OCI-LY3 (cell line): ENCODE measurements around the gene RAB8B.

Source experiments
- H2AFZ ChIP-seq: fragments of 200-600, 300-600 bp; shearing (Covaris generic); 2 replicates; pipeline ENCODE4 v1.6.0; 2014; ENCODE audit warnings: antibody characterized with exemption, low read depth, low read length
- H3K27ac ChIP-seq: fragments of 200-600, 300-600 bp; sonication (generic); 2 replicates; pipeline ENCODE4 v1.5.1; 2014; ENCODE audit warnings: mild to moderate bottlenecking, low read length, moderate library complexity, mixed read lengths
- H3K27me3 ChIP-seq: fragments of 200-600, 300-600 bp; sonication (generic); 2 replicates; pipeline ENCODE4 v1.6.1; 2014; ENCODE audit warnings: low read depth, low read length, mixed read lengths
- H3K36me3 ChIP-seq: fragments of 200-600, 300-600 bp; sonication (generic); replicated peaks from 2 replicates; pipeline ENCODE3; 2014; ENCODE audit warnings: low read depth, low read length, mixed read lengths
- H3K4me1 ChIP-seq: fragments of 300-600, 200-600 bp; sonication (generic); 2 replicates; pipeline ENCODE4 v1.6.1; 2014; ENCODE audit warnings: low read length, mixed read lengths
- H3K4me2 ChIP-seq: fragments of 200-600, 300-600 bp; sonication (generic); 2 replicates; pipeline ENCODE4 v1.6.1; 2014; ENCODE audit warnings: low read length, mixed read lengths
- H3K4me3 ChIP-seq: fragments of 300-600, 200-600 bp; sonication (generic); 2 replicates; pipeline ENCODE4 v1.5.1; 2014; ENCODE audit warnings: antibody characterized with exemption, mild to moderate bottlenecking, low read length, moderate library complexity
- H3K79me2 ChIP-seq: fragments of 300-600, 200-600 bp; shearing (Covaris generic); 2 replicates; pipeline ENCODE4 v1.6.1; 2014; ENCODE audit warnings: mild to moderate bottlenecking, low read length, mixed read lengths
- H3K9ac ChIP-seq: fragments of 300-600, 200-600 bp; shearing (Covaris generic); 2 replicates; pipeline ENCODE4 v1.6.0; 2014; ENCODE audit warnings: mild to moderate bottlenecking, low read length, moderate library complexity
- H3K9me3 ChIP-seq: fragments of 200-600, 300-600 bp; shearing (Covaris generic); 2 replicates; pipeline ENCODE4 v1.6.1; 2014; ENCODE audit warnings: low read length, mixed read lengths; ENCODE audit not compliant: insufficient read depth
- H4K20me1 ChIP-seq: fragments of 200-600, 300-600 bp; sonication (generic); 2 replicates; pipeline ENCODE4 v1.6.1; 2016; ENCODE audit warnings: low read length, mixed read lengths; ENCODE audit not compliant: insufficient read depth
- CTCF ChIP-seq: fragments of 200-600, 300-600 bp; sonication (generic); IDR thresholded peaks from 2 replicates; pipeline ENCODE4 v1.5.1; 2014; ENCODE audit warnings: antibody characterized with exemption, low read length, low read depth
- EZH2phosphoT487 ChIP-seq: fragments of 200-600 bp; shearing (Covaris generic); IDR thresholded peaks from 2 replicates; pipeline ENCODE4 v1.6.1; 2018; ENCODE audit warnings: antibody characterized with exemption, mixed run types, low read depth

Gene RAB8B

GRCh38 chr15:63254991-63255390, 65.6 kb downstream of the RAB8B start:
- Histone ChIP-seq H3K4me1 (no peaks in the 10 kb centered on the region), H3K79me2 (no peaks in the 10 kb centered on the region), H3K27ac (no peak overlapping the region), H3K9me3 (no peaks in the 10 kb centered on the region), H4K20me1 (no peaks in the 10 kb centered on the region), H3K36me3 (peaks cover 4% of the 10 kb centered on the region), H3K4me3 (no peak overlapping the region), H3K27me3 (no peaks in the 10 kb centered on the region), H3K4me2 (no peak overlapping the region), H2AFZ (no peak overlapping the region), H3K9ac (no peak overlapping the region)
- TF ChIP-seq EZH2phosphoT487 (no peak), CTCF (no peak)

- Histone ChIP-seq H3K36me3 (peaks cover 4% of the 10 kb centered on the region), H3K9ac (no peak overlapping the region), H3K4me1 (no peaks in the 10 kb centered on the region), H3K27me3 (no peaks in the 10 kb centered on the region), H4K20me1 (no peaks in the 10 kb centered on the region), H3K4me3 (no peak overlapping the region), H2AFZ (no peak overlapping the region), H3K27ac (no peak overlapping the region), H3K79me2 (no peaks in the 10 kb centered on the region), H3K9me3 (no peaks in the 10 kb centered on the region), H3K4me2 (no peak overlapping the region)
- TF ChIP-seq EZH2phosphoT487 (no peak), CTCF (no peak)
These were observed 66.1 kb downstream of the RAB8B start for GRCh38 chr15:63255489-63255990.

GRCh38 chr15:63256433-63257274, 67.2 kb downstream of the RAB8B start:
- Histone ChIP-seq H3K36me3 (peaks cover 14% of the 10 kb centered on the region), H3K4me2 (no peak overlapping the region), H3K4me3 (no peak overlapping the region), H3K9ac (no peak overlapping the region), H3K4me1 (no peaks in the 10 kb centered on the region), H2AFZ (no peak overlapping the region), H4K20me1 (no peaks in the 10 kb centered on the region), H3K27me3 (no peaks in the 10 kb centered on the region), H3K9me3 (no peaks in the 10 kb centered on the region), H3K79me2 (no peaks in the 10 kb centered on the region), H3K27ac (no peak overlapping the region)
- TF ChIP-seq CTCF: no peak
- no peak for TF ChIP-seq EZH2phosphoT487

- TF ChIP-seq CTCF: no peak
- TF ChIP-seq EZH2phosphoT487: no peak
- no peak overlapping the region for H2AFZ ChIP-seq
- no peak overlapping the region for H3K9ac ChIP-seq
- no peak overlapping the region for H3K4me3 ChIP-seq
- no peaks in the 10 kb centered on the region for H3K79me2 ChIP-seq
- no peak overlapping the region for H3K4me2 ChIP-seq
- no peaks in the 10 kb centered on the region for H3K4me1 ChIP-seq
- H3K27me3 ChIP-seq: no peaks in the 10 kb centered on the region
- no peaks in the 10 kb centered on the region for H4K20me1 ChIP-seq
- no peak overlapping the region for H3K27ac ChIP-seq
- peaks cover 25% of the 10 kb centered on the region for H3K36me3 ChIP-seq
- no peaks in the 10 kb centered on the region for H3K9me3 ChIP-seq
These were observed 69.3 kb downstream of the RAB8B start for GRCh38 chr15:63258658-63259057.
